Tibial artery (tissue), 4 donors: ENCODE results near the gene PCTP.

ENCODE experiments used
- DNase-seq, 2 donors: peaks; one replicate each; pipeline ENCODE4 v3.0.0-alpha.2; 2019
- H3K27ac ChIP-seq, 2 donors: fragments of 200-600 bp; sonication (generic) in 1 of 2; 1 replicate in 1 of 2; 2 replicates in 1 of 2; pipeline ENCODE4 v1.5.1; 2018 to 2019; ENCODE audit warnings: mild to moderate bottlenecking in 1 of 2
- H3K27me3 ChIP-seq, 2 donors: fragments of 200-600 bp; sonication (generic) in 1 of 2; one replicate each; pipeline versions ENCODE4 v1.5.1 to v1.6.0; 2016 to 2019
- H3K36me3 ChIP-seq, 3 donors: fragments of 200-600 bp; sonication (generic) in 2 of 3; one replicate each; pipeline ENCODE4 v1.5.1; 2016 to 2019; ENCODE audit warnings: mild to moderate bottlenecking in 2 of 3
- H3K4me1 ChIP-seq, 4 donors: fragments of 200-600 bp; sonication (generic) in 2 of 4; 1 replicate in 3 of 4; 2 replicates in 1 of 4; pipeline ENCODE4 v1.5.1; 2016 to 2019
- H3K4me3 ChIP-seq, 2 donors: fragments of 200-600 bp; sonication (generic) in 1 of 2; 1 replicate in 1 of 2; 2 replicates in 1 of 2; pipeline ENCODE4 v1.5.1; 2018 to 2019; ENCODE audit warnings: mild to moderate bottlenecking in 2 of 2
- H3K9me3 ChIP-seq, 3 donors: fragments of 200-600 bp; sonication (generic) in 1 of 3; one replicate each; pipeline ENCODE4 v1.5.1; 2016 to 2019
- CTCF ChIP-seq, 2 experiments: fragments of 200-600 bp in 1 of 2; fragments of 450-650 bp in 1 of 2; IDR thresholded peaks; one replicate each; pipeline ENCODE4 v1.5.1; 2017 to 2019; ENCODE audit warnings: antibody characterized with exemption in 2 of 2, mild to moderate bottlenecking in 1 of 2, moderate library complexity in 1 of 2
- intact Hi-C: fragments of 100-400 bp; cut with DNase I; formaldehyde crosslinking; loops from one replicate; pipeline ENCODE4 v1.15.0; 2023; ENCODE audit warnings: low total_unique reads

The PCTP gene

GRCh38 chr17:55708175-55708974 lies 42.5 kb upstream of the PCTP start:
- no peak overlapping the region for H3K4me3 ChIP-seq
- intact Hi-C loops: no loop called here
- H3K9me3 ChIP-seq: no peaks in the 10 kb centered on the region
- no peaks in the 10 kb centered on the region for H3K27me3 ChIP-seq
- no peak for TF ChIP-seq CTCF (IDR thresholded peaks at IDR 0.05)
- no peaks in the 10 kb centered on the region for H3K36me3 ChIP-seq
- no peak overlapping the region for H3K27ac ChIP-seq
- no peak for DNase-seq
- peaks cover 0 to 29% (median 15%) of the 10 kb centered on the region in 4 donors for H3K4me1 ChIP-seq

- H3K4me1 ChIP-seq: peaks cover 0 to 29% (median 15%) of the 10 kb centered on the region in 4 donors
- TF ChIP-seq CTCF (IDR thresholded peaks at IDR 0.05): no peak
- H3K27me3 ChIP-seq: no peaks in the 10 kb centered on the region
- H3K4me3 ChIP-seq: peak overlapping the region; percentile 5 to 34
- intact Hi-C loops: no loop called here
- DNase-seq: no peak
- H3K27ac ChIP-seq: peak overlapping the region; percentile 65
- no peaks in the 10 kb centered on the region for H3K9me3 ChIP-seq
- H3K36me3 ChIP-seq: no peaks in the 10 kb centered on the region
These were observed 41.4 kb upstream of the PCTP start for GRCh38 chr17:55709440-55709839.

GRCh38 chr17:55709984-55710383 lies 40.9 kb upstream of the PCTP start:
- Histone ChIP-seq H3K36me3 (no peaks in the 10 kb centered on the region), H3K27me3 (no peaks in the 10 kb centered on the region), H3K4me3 (peak overlapping the region; percentile 5 to 34), H3K9me3 (no peaks in the 10 kb centered on the region), H3K27ac (peak overlapping the region; percentile 65), H3K4me1 (peaks cover 0 to 29% (median 15%) of the 10 kb centered on the region in 4 donors)
- intact Hi-C loops: no loop called here
- TF ChIP-seq CTCF (IDR thresholded peaks at IDR 0.05): no peak
- DNase-seq: peak; percentile 48 to 74

- peak overlapping the region; percentile 65 for H3K27ac ChIP-seq
- TF ChIP-seq CTCF (IDR thresholded peaks at IDR 0.05): no peak
- peaks cover 0 to 29% (median 15%) of the 10 kb centered on the region in 4 donors for H3K4me1 ChIP-seq
- no peak for DNase-seq
- H3K27me3 ChIP-seq: no peaks in the 10 kb centered on the region
- intact Hi-C loops: no loop called here
- no peaks in the 10 kb centered on the region for H3K36me3 ChIP-seq
- H3K4me3 ChIP-seq: no peak overlapping the region
- H3K9me3 ChIP-seq: no peaks in the 10 kb centered on the region
These were observed 40.4 kb upstream of the PCTP start for GRCh38 chr17:55710410-55710809.

- H3K27ac ChIP-seq: peak overlapping the region; percentile 65
These were observed 39.9 kb upstream of the PCTP start for GRCh38 chr17:55710829-55711496.

More at GRCh38 chr17:55710829-55711496, 39.9 kb upstream of the PCTP start:
- Histone ChIP-seq H3K36me3 (no peaks in the 10 kb centered on the region), H3K4me3 (no peak overlapping the region), H3K4me1 (peaks cover 0 to 29% (median 15%) of the 10 kb centered on the region in 4 donors), H3K27me3 (no peaks in the 10 kb centered on the region), H3K9me3 (no peaks in the 10 kb centered on the region)
- no peak for DNase-seq
- intact Hi-C loops: no loop called here
- no peak for TF ChIP-seq CTCF (IDR thresholded peaks at IDR 0.05)
